Left ventricle myocardium inferior (tissue), 1 donor: ENCODE measurements around the gene ATF2. TPM values are rescaled to one million over a fixed set of nuclear protein-coding genes. Genes with fewer than 3 reads are reported as not detected.
A peak's percentile ranks its signal among the peaks of the same experiment; 100 is the strongest.

ENCODE experiments used
- DNase-seq: peaks from one replicate; pipeline ENCODE4 v3.0.0-alpha.2; 2020
- H3K27ac ChIP-seq: fragments of 200-600 bp; replicated peaks from 2 replicates; pipeline ENCODE4 v1.8.0; 2021
- H3K27me3 ChIP-seq: fragments of 200-600 bp; 2 replicates; pipeline ENCODE4 v1.8.0; 2021; ENCODE audit warnings: low read depth
- H3K36me3 ChIP-seq: fragments of 200-600 bp; 2 replicates; pipeline ENCODE4 v1.8.0; 2021
- H3K4me1 ChIP-seq: fragments of 200-600 bp; 2 replicates; pipeline ENCODE4 v1.8.0; 2021
- H3K4me3 ChIP-seq: fragments of 200-600 bp; 2 replicates; pipeline ENCODE4 v1.8.0; 2021; ENCODE audit warnings: mild to moderate bottlenecking, moderate library complexity
- H3K9me3 ChIP-seq: fragments of 200-600 bp; replicated peaks from 2 replicates; pipeline ENCODE4 v1.8.0; 2021
- intact Hi-C: fragments of 100-400 bp; cut with micrococcal nuclease; formaldehyde crosslinking; loops from one replicate; pipeline ENCODE4 v1.11.0; 2022
- total RNA-seq: library from RNA; stranded (reverse); fragmentation: NEBNext Ultra II Directional; extraction: Animal tissue kit (Norgen Biotek cat#: 25700); gene quantifications from one replicate; pipeline ENCODE4 v1.2.1, GENCODE V29; 2021
- TF ChIP-seq, protein P1 (sequence below): fragments of 200-600 bp; IDR thresholded peaks from 2 replicates; pipeline ENCODE4 v1.8.0; 2021; ENCODE audit warnings: antibody characterized with exemption, mild to moderate bottlenecking, borderline replicate concordance
- donor health status: DM: no; HTN: yes; CAD: no; lungs with severe emphysema.

Gene ATF2
- total RNA-seq, 1 donor from 2014 or later = 24.1 TPM

DNA sequence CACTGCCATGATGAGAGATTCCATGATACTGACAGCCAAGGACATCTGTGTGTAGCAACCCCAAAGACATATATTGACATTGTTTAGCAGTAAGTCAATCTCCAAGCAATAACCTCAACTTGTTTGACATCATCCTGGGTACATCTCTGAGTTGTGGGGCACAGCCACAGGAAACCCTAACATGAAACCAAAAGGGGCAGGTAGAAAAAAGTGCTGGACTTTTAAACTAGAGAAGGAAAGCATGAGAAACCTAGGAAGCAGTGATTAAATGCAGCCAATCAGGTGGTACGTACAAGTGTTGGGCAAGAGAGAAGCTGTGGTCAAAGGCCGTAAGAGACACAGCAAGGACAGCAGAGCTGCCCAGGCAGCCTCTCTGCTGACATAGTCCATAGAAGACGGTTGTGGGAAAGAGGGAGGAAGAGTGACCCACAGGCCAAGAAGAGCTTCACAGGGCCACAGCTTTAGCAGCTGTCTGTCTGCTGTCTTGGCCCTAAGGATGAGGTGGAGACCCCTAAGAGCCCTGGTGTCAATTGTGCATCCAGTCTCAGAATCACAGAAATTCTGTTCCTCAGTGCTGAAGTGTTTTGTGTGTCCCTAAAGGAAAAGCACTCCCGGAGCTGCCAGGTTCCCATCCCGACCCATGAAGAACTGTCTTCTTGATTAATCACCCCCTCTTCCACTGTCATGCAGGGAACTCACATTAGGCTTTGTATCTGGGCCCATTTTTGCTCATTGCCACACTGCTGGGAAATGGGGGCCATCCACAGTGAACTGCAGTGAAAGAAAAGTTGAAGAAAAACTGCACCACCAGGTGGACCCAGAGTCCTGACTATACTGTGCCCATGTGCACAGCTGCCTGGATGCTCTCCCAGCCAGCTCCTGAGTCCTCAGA lies 137.4 kb downstream of the ATF2 start:
- intact Hi-C loops = no loop called here
- H3K27me3 ChIP-seq = no peaks in the 10 kb centered on the region
- TF ChIP-seq, protein P1, sequence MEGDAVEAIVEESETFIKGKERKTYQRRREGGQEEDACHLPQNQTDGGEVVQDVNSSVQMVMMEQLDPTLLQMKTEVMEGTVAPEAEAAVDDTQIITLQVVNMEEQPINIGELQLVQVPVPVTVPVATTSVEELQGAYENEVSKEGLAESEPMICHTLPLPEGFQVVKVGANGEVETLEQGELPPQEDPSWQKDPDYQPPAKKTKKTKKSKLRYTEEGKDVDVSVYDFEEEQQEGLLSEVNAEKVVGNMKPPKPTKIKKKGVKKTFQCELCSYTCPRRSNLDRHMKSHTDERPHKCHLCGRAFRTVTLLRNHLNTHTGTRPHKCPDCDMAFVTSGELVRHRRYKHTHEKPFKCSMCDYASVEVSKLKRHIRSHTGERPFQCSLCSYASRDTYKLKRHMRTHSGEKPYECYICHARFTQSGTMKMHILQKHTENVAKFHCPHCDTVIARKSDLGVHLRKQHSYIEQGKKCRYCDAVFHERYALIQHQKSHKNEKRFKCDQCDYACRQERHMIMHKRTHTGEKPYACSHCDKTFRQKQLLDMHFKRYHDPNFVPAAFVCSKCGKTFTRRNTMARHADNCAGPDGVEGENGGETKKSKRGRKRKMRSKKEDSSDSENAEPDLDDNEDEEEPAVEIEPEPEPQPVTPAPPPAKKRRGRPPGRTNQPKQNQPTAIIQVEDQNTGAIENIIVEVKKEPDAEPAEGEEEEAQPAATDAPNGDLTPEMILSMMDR = peak; percentile 51
- no peak overlapping the region for H3K4me3 ChIP-seq
- DNase-seq = no peak
- H3K27ac ChIP-seq = no peak overlapping the region
- no peaks in the 10 kb centered on the region for H3K36me3 ChIP-seq
- H3K4me1 ChIP-seq = no peaks in the 10 kb centered on the region
- H3K9me3 ChIP-seq = no peaks in the 10 kb centered on the region

DNA sequence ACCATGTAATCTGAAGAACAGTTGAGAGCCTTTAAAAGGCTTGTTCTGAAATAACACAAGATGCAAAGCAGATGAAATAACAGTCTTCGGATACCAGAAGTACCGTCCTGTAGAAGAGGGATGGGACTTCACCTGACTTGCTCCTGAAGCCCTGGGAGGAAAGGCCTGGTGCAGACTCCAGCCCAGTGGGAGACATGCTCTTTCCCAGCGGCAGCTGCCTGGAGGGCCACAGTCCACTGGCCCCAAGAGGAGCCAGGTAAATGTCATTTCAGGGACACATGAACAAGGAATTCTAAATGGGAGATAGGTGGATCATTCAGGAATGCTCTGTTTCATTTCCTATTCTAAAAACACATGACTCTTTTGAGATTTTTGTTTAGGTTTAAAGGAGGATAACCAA lies 140.2 kb downstream of the ATF2 start:
- Histone ChIP-seq H3K4me3 (no peak overlapping the region), H3K9me3 (no peaks in the 10 kb centered on the region), H3K27me3 (no peaks in the 10 kb centered on the region), H3K36me3 (no peaks in the 10 kb centered on the region), H3K27ac (peak overlapping the region; percentile 49), H3K4me1 (no peaks in the 10 kb centered on the region)
- TF ChIP-seq, protein P1 = no peak
- intact Hi-C loops = no loop called here
- no peak for DNase-seq

DNA sequence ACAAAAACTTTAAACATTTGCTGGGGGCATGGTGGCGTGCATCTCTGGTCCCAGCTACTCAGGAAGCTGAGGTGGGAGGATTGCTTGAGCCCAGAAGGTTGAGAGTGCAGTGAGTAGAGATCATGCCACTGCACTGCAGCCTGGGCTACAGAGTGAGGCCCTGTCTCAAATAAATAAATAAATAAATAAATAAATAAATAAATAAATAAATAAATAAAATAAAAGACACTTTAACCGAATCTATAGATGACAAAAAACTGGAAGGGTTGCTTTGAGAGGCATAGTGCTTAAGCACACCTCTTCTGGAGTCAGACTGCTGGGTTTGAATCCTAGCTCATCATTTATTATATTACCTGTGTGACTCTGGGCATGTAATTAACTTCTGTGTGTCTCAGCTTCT lies 141.6 kb downstream of the ATF2 start:
- intact Hi-C loops = no loop called here
- Histone ChIP-seq H3K27ac (no peak overlapping the region), H3K27me3 (no peaks in the 10 kb centered on the region), H3K9me3 (no peaks in the 10 kb centered on the region), H3K36me3 (no peaks in the 10 kb centered on the region), H3K4me1 (no peaks in the 10 kb centered on the region), H3K4me3 (no peak overlapping the region)
- no peak for DNase-seq
- TF ChIP-seq, protein P1 = no peak

DNA sequence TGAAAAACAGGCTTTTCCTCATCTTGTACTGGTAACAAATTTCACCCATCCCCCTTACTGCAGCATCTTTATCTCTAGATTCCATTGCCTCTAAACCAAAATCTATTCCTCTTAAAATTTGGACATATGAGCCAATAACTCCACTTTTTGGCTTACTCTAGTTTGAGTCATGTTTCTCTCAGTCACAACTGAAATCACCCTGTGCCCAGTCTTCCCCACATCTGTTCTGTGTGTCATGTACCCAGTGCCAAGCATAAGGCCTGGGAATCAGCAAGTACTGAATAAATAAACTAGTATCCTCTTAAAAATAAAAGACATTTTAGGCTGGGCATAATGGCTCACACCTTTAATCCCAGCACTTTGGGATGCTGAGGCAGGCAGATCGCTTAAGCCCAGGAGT lies 142.1 kb downstream of the ATF2 start:
- DNase-seq = no peak
- Histone ChIP-seq H3K4me3 (no peak overlapping the region), H3K4me1 (no peaks in the 10 kb centered on the region), H3K9me3 (no peaks in the 10 kb centered on the region), H3K27me3 (no peaks in the 10 kb centered on the region), H3K27ac (no peak overlapping the region), H3K36me3 (no peaks in the 10 kb centered on the region)
- TF ChIP-seq, protein P1 = no peak
- intact Hi-C loops = no loop called here

DNA sequence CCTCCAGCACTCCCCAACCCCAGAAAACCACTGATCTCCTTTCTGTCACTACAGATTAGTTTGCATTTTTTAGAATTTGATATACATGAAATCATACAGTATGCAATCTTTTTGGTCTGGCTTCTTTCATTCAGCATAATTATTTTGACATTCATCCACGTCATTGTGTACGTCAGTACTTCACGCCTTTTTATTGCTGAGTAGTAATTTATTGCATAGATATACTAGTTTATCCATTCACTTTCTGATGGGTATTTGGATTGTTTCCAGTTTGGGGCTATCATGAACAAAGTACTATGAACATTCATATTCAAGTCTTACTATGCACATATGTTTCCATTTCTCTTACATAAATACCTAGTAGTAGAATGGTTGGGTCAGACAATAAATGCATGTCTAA lies 142.8 kb downstream of the ATF2 start:
- Histone ChIP-seq H3K36me3 (no peaks in the 10 kb centered on the region), H3K9me3 (no peaks in the 10 kb centered on the region), H3K27me3 (no peaks in the 10 kb centered on the region), H3K4me3 (no peak overlapping the region), H3K4me1 (no peaks in the 10 kb centered on the region), H3K27ac (no peak overlapping the region)
- TF ChIP-seq, protein P1 = no peak
- no peak for DNase-seq
- intact Hi-C loops = no loop called here
